ENCODE results near the gene KRT222.

The KRT222 gene

GRCh38 chr17:40705584-40705983 is 40.6 kb upstream of the KRT222 start:
- H3K27ac ChIP-seq (ENCODE audit: low read length), result no peak overlapping the region
- no peak overlapping the region for H2AFZ ChIP-seq (ENCODE audit: low read depth, low read length)

GRCh38 chr17:40703652-40704051 is 38.7 kb upstream of the KRT222 start, which contains the start of gene KRT24:
Gene KRT24, minus strand, starts transcription at chr17:40703752. Its CDS starts 59 bp downstream, at chr17:40703693.
- TF ChIP-seq CTCF (IDR thresholded peaks at IDR 0.05; ENCODE audit: borderline replicate concordance, extremely low read depth, low read length, poor library complexity, severe bottlenecking), result no peak
- TF ChIP-seq EZH2 (IDR thresholded peaks at IDR 0.05; ENCODE audit: borderline replicate concordance, low read depth, low read length, severe bottlenecking), result no peak

More at GRCh38 chr17:40705584-40705983, 40.6 kb upstream of the KRT222 start:
- Histone ChIP-seq H3K4me3 (ENCODE audit: low read depth in 1 of 2, low read length in 2 of 2) (no peak overlapping the region), H4K20me1 (ENCODE audit: insufficient read depth, low read length) (no peaks in the 10 kb centered on the region), H3K9me3 (ENCODE audit: insufficient read depth, low read length, severe bottlenecking) (no peaks in the 10 kb centered on the region), H3K36me3 (ENCODE audit: insufficient read depth, low read length) (no peaks in the 10 kb centered on the region), H3K79me2 (ENCODE audit: insufficient read depth, low read length) (no peaks in the 10 kb centered on the region), H3K4me1 (ENCODE audit: insufficient read depth, low read length) (no peaks in the 10 kb centered on the region), H3K9ac (ENCODE audit: low read depth, low read length) (no peak overlapping the region), H3K27me3 (ENCODE audit: insufficient read depth, low read length, poor library complexity) (peaks cover 15% of the 10 kb centered on the region), H3K4me2 (ENCODE audit: insufficient read depth, low read length) (no peak overlapping the region)
- TF ChIP-seq CTCF (IDR thresholded peaks at IDR 0.05; ENCODE audit: borderline replicate concordance, extremely low read depth, low read length, poor library complexity, severe bottlenecking) (no peak), EZH2 (IDR thresholded peaks at IDR 0.05; ENCODE audit: borderline replicate concordance, low read depth, low read length, severe bottlenecking) (no peak)
- no peak for ATAC-seq (ENCODE audit: insufficient read depth, low read depth)
- DNase-seq, result no peak

GRCh38 chr17:40702271-40702670 is 37.3 kb upstream of the KRT222 start:
- no peak for ATAC-seq (ENCODE audit: insufficient read depth, low read depth)
- no peak for DNase-seq
- Histone ChIP-seq H3K4me2 (ENCODE audit: insufficient read depth, low read length) (no peak overlapping the region), H3K4me1 (ENCODE audit: insufficient read depth, low read length) (no peaks in the 10 kb centered on the region), H3K27ac (ENCODE audit: low read length) (no peak overlapping the region), H2AFZ (ENCODE audit: low read depth, low read length) (no peak overlapping the region), H4K20me1 (ENCODE audit: insufficient read depth, low read length) (no peaks in the 10 kb centered on the region), H3K9ac (ENCODE audit: low read depth, low read length) (no peak overlapping the region), H3K36me3 (ENCODE audit: insufficient read depth, low read length) (no peaks in the 10 kb centered on the region), H3K27me3 (ENCODE audit: insufficient read depth, low read length, poor library complexity) (peaks cover 20% of the 10 kb centered on the region), H3K4me3 (ENCODE audit: low read depth in 1 of 2, low read length in 2 of 2) (no peak overlapping the region), H3K9me3 (ENCODE audit: insufficient read depth, low read length, severe bottlenecking) (no peaks in the 10 kb centered on the region), H3K79me2 (ENCODE audit: insufficient read depth, low read length) (no peaks in the 10 kb centered on the region)
- TF ChIP-seq EZH2 (IDR thresholded peaks at IDR 0.05; ENCODE audit: borderline replicate concordance, low read depth, low read length, severe bottlenecking), result no peak
- no peak for TF ChIP-seq CTCF (IDR thresholded peaks at IDR 0.05; ENCODE audit: borderline replicate concordance, extremely low read depth, low read length, poor library complexity, severe bottlenecking)

More at GRCh38 chr17:40703652-40704051, 38.7 kb upstream of the KRT222 start, which contains the start of gene KRT24:
- H3K4me3 ChIP-seq (ENCODE audit: low read depth in 1 of 2, low read length in 2 of 2), result no peak within 1 kb of the TSS
- H2AFZ ChIP-seq (ENCODE audit: low read depth, low read length), result no peak within 1 kb of the TSS
- no peak within 1 kb of the TSS for H3K4me2 ChIP-seq (ENCODE audit: insufficient read depth, low read length)
- DNase-seq, result no peak
- no peak for ATAC-seq (ENCODE audit: insufficient read depth, low read depth)
- peaks cover 15% of the 10 kb centered on the region for H3K27me3 ChIP-seq (ENCODE audit: insufficient read depth, low read length, poor library complexity)
- no peak within 1 kb of the TSS for H3K9ac ChIP-seq (ENCODE audit: low read depth, low read length)
- no peaks in the 10 kb centered on the region for H3K4me1 ChIP-seq (ENCODE audit: insufficient read depth, low read length)
- no peaks in the 10 kb centered on the region for H3K79me2 ChIP-seq (ENCODE audit: insufficient read depth, low read length)
- H3K9me3 ChIP-seq (ENCODE audit: insufficient read depth, low read length, severe bottlenecking), result no peaks in the 10 kb centered on the region
- no peak within 1 kb of the TSS for H3K27ac ChIP-seq (ENCODE audit: low read length)
- H4K20me1 ChIP-seq (ENCODE audit: insufficient read depth, low read length), result no peaks in the 10 kb centered on the region
- H3K36me3 ChIP-seq (ENCODE audit: insufficient read depth, low read length), result no peaks in the 10 kb centered on the region

GRCh38 chr17:40699853-40700252 is 34.9 kb upstream of the KRT222 start:
- Histone ChIP-seq H3K79me2 (ENCODE audit: insufficient read depth, low read length) (no peaks in the 10 kb centered on the region), H3K4me2 (ENCODE audit: insufficient read depth, low read length) (no peak overlapping the region), H4K20me1 (ENCODE audit: insufficient read depth, low read length) (no peaks in the 10 kb centered on the region), H3K4me1 (ENCODE audit: insufficient read depth, low read length) (no peaks in the 10 kb centered on the region), H3K27me3 (ENCODE audit: insufficient read depth, low read length, poor library complexity) (peaks cover 24% of the 10 kb centered on the region), H3K9ac (ENCODE audit: low read depth, low read length) (no peak overlapping the region), H2AFZ (ENCODE audit: low read depth, low read length) (no peak overlapping the region), H3K27ac (ENCODE audit: low read length) (no peak overlapping the region), H3K9me3 (ENCODE audit: insufficient read depth, low read length, severe bottlenecking) (no peaks in the 10 kb centered on the region), H3K4me3 (ENCODE audit: low read depth in 1 of 2, low read length in 2 of 2) (no peak overlapping the region), H3K36me3 (ENCODE audit: insufficient read depth, low read length) (no peaks in the 10 kb centered on the region)
- ATAC-seq (ENCODE audit: insufficient read depth, low read depth), result no peak
- TF ChIP-seq CTCF (IDR thresholded peaks at IDR 0.05; ENCODE audit: borderline replicate concordance, extremely low read depth, low read length, poor library complexity, severe bottlenecking), result no peak
- no peak for TF ChIP-seq EZH2 (IDR thresholded peaks at IDR 0.05; ENCODE audit: borderline replicate concordance, low read depth, low read length, severe bottlenecking)
- no peak for DNase-seq

Measured in DND-41 (cell line).